Measurements from ENCODE around the gene RFXANK.

DNA sequence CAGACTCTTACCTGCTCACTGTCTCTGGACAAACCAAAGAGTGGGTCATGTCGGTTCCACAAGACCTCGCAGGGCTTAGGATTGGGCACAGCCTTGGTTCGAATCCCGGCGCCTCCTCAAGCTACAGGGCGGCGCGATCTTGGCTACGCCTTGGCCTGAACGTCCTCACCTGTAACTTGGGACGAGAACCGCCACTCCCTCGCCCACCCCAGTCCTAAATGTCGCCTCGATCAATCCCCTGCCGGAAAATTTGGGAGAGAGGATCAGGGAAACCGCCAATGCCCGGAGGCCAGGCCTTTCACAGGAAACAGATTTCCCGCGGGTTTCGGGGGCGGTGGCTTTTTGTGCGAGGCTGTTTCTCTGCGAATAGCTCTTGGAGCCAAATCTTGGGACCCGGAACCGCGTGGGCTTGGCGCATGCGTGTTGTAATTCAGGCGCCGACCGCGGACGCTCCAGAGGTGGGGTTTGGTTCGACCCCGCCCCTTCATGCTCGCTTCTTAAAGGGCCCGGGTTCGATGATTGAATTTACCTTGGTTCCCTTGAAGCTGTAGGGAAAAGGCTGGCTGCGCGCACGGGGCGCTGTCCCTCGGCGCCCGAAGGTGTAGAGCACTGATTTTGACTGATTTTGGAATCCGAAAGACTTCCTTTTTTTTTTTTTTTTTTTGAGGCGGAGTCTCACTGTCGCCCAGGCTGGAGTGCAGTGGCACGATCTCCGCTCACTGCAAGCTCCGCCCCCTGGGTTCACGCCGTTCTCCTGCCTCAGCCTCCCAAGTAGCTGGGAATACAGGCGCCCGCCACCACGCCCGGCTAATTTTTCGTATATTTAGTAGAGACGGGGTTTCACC lies 11.2 kb downstream of the RFXANK start, which contains the start of gene NR2C2AP:
- no peak for TF ChIP-seq RARB (CRISPR knock-in tag; IDR thresholded peaks at IDR 0.05)
- TF ChIP-seq, protein P1, sequence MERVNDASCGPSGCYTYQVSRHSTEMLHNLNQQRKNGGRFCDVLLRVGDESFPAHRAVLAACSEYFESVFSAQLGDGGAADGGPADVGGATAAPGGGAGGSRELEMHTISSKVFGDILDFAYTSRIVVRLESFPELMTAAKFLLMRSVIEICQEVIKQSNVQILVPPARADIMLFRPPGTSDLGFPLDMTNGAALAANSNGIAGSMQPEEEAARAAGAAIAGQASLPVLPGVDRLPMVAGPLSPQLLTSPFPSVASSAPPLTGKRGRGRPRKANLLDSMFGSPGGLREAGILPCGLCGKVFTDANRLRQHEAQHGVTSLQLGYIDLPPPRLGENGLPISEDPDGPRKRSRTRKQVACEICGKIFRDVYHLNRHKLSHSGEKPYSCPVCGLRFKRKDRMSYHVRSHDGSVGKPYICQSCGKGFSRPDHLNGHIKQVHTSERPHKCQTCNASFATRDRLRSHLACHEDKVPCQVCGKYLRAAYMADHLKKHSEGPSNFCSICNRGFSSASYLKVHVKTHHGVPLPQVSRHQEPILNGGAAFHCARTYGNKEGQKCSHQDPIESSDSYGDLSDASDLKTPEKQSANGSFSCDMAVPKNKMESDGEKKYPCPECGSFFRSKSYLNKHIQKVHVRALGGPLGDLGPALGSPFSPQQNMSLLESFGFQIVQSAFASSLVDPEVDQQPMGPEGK (CRISPR knock-in tag; IDR thresholded peaks at IDR 0.05; ENCODE audit: borderline replicate concordance) = no peak
- TF ChIP-seq ZFP30 (CRISPR knock-in tag; IDR thresholded peaks at IDR 0.05) = no peak
- TF ChIP-seq BACH2 (CRISPR knock-in tag; IDR thresholded peaks at IDR 0.05; ENCODE audit: borderline replicate concordance) = no peak
- no peak for TF ChIP-seq ARNTL (CRISPR knock-in tag; IDR thresholded peaks at IDR 0.05; ENCODE audit: borderline replicate concordance, low read depth)
- TF ChIP-seq PPARA (CRISPR knock-in tag; IDR thresholded peaks at IDR 0.05; ENCODE audit: borderline replicate concordance) = no peak
- TF ChIP-seq ZNF70 (CRISPR knock-in tag; IDR thresholded peaks at IDR 0.05) = no peak
- no peak for TF ChIP-seq ZC3H10 (CRISPR knock-in tag; IDR thresholded peaks at IDR 0.05)
- no peak for TF ChIP-seq CSDC2 (CRISPR knock-in tag; IDR thresholded peaks at IDR 0.05)

Measured in SK-N-SH treated with all-trans-retinoic acid at 6 μM for 48 hours (cell line).